Measurements from ENCODE around the gene KCNIP3. TPM values are rescaled to one million over a fixed set of nuclear protein-coding genes. Genes with fewer than 3 reads are reported as not detected.

The KCNIP3 gene
- total RNA-seq, 1 experiment from 2014 or later: 4.5 TPM

DNA sequence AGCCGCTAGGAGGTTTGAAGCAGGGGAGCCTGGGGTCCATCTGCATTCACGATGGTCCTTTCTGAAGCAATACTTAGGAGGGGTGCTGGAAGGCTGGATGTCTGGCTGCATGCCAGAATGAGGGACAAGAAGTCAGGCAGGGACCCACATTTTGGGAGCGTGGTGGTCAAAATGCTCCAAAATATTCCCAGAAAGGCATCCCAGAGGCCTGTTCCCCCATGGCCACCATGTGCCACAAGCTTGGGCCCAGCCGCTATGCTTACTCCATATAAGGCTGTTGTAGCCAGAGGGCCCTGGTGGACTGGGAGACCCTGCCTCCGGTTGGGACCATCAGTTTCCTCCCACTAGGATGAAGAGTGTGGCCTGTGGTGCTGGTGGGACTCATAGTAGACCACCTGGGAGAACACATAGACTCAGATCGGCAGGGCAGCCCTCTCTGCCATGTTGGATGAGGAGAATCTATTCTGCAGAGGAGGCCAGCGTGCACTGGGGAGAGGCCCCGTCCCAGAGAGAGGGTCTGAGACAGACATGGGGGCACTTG, 26.5 kb upstream of the KCNIP3 start:
- intact Hi-C loops (cut with micrococcal nuclease; ENCODE audit: unreplicated experiment): no loop called here
- BruUV-seq (replicated peaks): no TSS peak
- CTCF ChIA-PET: no interaction called here

DNA sequence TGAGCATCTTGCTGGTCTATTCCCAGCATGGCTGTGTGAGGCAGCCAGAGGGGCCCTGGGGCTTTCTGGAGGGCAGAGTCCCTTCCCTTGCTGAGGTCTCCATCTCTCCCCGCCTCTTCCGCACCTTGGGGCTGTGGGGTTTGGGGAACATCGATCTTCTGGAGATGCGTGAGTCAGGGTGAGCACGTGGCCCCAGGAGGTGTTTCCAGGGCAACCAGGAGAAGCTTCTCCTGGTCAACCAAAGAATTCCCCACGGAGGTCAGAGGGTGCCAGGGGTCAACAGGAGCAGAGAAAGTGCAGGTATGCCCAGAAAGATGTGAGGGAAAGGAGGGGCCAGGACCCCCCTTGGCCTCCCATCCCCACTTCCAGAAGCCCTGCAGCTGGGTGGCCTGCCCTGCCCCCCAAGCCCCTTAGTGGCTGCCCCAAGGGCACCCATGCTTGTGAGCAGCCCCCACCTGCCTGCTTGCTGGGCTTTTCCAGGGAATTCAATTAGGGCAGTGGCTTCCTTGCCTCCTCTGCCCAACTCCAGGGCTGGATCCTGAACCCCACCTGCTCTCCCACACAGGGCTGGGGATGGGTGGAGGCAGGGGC, 25.7 kb upstream of the KCNIP3 start:
- BruUV-seq (replicated peaks): no TSS peak
- intact Hi-C loops (cut with micrococcal nuclease; ENCODE audit: unreplicated experiment): no loop called here
- H3K4me3 ChIP-seq: no peak overlapping the region
- H3K27me3 ChIP-seq (ENCODE audit: insufficient read depth, low read depth): no peaks in the 10 kb centered on the region
- H3K4me2 ChIP-seq: no peak overlapping the region
- no peak overlapping the region for H2AFZ ChIP-seq
- H3F3A ChIP-seq (ENCODE audit: insufficient read depth, low read depth): no peaks in the 10 kb centered on the region; the same call in 1 of the 2 replicates
- no peaks in the 10 kb centered on the region; the same call in 1 of the 2 replicates for H3K36me3 ChIP-seq (ENCODE audit: low read depth)
- ChIA-PET POLR2A (ENCODE audit: unreplicated experiment) (no interaction called here), CTCF (no interaction called here)
- no peaks in the 10 kb centered on the region for H3K9me3 ChIP-seq (ENCODE audit: insufficient read depth, low read depth)
- no peaks in the 10 kb centered on the region for H4K20me1 ChIP-seq (ENCODE audit: insufficient read depth)
- H3K9me2 ChIP-seq (ENCODE audit: insufficient read depth): no peaks in the 10 kb centered on the region
- H3K4me1 ChIP-seq (replicated peaks; ENCODE audit: insufficient read depth): peaks cover 14% of the 10 kb centered on the region
- TF ChIP-seq, protein P1, sequence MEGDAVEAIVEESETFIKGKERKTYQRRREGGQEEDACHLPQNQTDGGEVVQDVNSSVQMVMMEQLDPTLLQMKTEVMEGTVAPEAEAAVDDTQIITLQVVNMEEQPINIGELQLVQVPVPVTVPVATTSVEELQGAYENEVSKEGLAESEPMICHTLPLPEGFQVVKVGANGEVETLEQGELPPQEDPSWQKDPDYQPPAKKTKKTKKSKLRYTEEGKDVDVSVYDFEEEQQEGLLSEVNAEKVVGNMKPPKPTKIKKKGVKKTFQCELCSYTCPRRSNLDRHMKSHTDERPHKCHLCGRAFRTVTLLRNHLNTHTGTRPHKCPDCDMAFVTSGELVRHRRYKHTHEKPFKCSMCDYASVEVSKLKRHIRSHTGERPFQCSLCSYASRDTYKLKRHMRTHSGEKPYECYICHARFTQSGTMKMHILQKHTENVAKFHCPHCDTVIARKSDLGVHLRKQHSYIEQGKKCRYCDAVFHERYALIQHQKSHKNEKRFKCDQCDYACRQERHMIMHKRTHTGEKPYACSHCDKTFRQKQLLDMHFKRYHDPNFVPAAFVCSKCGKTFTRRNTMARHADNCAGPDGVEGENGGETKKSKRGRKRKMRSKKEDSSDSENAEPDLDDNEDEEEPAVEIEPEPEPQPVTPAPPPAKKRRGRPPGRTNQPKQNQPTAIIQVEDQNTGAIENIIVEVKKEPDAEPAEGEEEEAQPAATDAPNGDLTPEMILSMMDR (conservative IDR thresholded peaks at IDR 0.05): no peak
- TF ChIP-seq EZH2 (IDR thresholded peaks at IDR 0.05; ENCODE audit: low read depth): no peak
- H3K27ac ChIP-seq: no peak overlapping the region
- no peak for DNase-seq
- peaks cover 22% of the 10 kb centered on the region for H3K79me2 ChIP-seq (ENCODE audit: low read depth)

More for the DNA sequence above, 26.5 kb upstream of the KCNIP3 start:
- Histone ChIP-seq H3K27me3 (ENCODE audit: insufficient read depth, low read depth) (no peaks in the 10 kb centered on the region), H4K20me1 (ENCODE audit: insufficient read depth) (no peaks in the 10 kb centered on the region), H3K9me2 (ENCODE audit: insufficient read depth) (no peaks in the 10 kb centered on the region), H3K4me1 (replicated peaks; ENCODE audit: insufficient read depth) (peaks cover 9% of the 10 kb centered on the region), H3K79me2 (ENCODE audit: low read depth) (peaks cover 13% of the 10 kb centered on the region), H3K4me2 (no peak overlapping the region), H2AFZ (no peak overlapping the region), H3F3A (ENCODE audit: insufficient read depth, low read depth) (no peaks in the 10 kb centered on the region), H3K36me3 (ENCODE audit: low read depth) (no peaks in the 10 kb centered on the region), H3K4me3 (no peak overlapping the region), H3K27ac (no peak overlapping the region), H3K9me3 (ENCODE audit: insufficient read depth, low read depth) (no peaks in the 10 kb centered on the region)
- POLR2A ChIA-PET (ENCODE audit: unreplicated experiment): no interaction called here
- DNase-seq: no peak
- TF ChIP-seq, protein P1 (conservative IDR thresholded peaks at IDR 0.05): no peak
- TF ChIP-seq EZH2 (IDR thresholded peaks at IDR 0.05; ENCODE audit: low read depth): no peak

DNA sequence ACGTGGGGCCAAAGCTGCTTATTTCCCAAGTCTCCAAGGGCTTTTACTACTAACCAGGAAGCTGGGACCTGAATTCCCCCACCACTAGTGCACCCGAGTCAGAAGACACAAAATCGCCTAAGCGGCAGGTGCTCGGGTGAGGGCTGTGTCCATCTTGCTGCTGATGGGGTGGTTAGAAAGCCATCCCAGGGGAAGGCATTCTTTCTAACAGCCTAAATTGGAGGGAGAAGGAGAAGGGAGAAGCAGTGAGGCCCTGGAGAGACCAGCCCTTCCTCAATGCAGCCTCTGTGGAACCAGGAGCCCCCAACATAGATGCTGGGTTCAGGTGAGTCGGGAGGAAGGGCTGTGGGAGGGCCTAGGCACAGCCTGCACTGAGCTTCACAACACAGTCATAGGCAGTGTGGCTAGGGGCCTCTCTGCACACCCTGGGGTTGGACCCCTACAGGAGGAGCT, 24.8 kb upstream of the KCNIP3 start:
- CTCF ChIA-PET: no interaction called here
- H3K9me2 ChIP-seq (ENCODE audit: insufficient read depth): no peaks in the 10 kb centered on the region
- POLR2A ChIA-PET (ENCODE audit: unreplicated experiment): no interaction called here
- H3K4me3 ChIP-seq: no peak overlapping the region
- no peaks in the 10 kb centered on the region for H3K27me3 ChIP-seq (ENCODE audit: insufficient read depth, low read depth)
- H3K27ac ChIP-seq: no peak overlapping the region
- no peaks in the 10 kb centered on the region; the same call in 1 of the 2 replicates for H3K36me3 ChIP-seq (ENCODE audit: low read depth)
- H3K4me2 ChIP-seq: no peak overlapping the region
- no TSS peak for BruUV-seq (replicated peaks)
- TF ChIP-seq, protein P1 (conservative IDR thresholded peaks at IDR 0.05): no peak
- TF ChIP-seq EZH2 (IDR thresholded peaks at IDR 0.05; ENCODE audit: low read depth): no peak
- no peak for DNase-seq
- intact Hi-C loops (cut with micrococcal nuclease; ENCODE audit: unreplicated experiment): no loop called here
- H4K20me1 ChIP-seq (ENCODE audit: insufficient read depth): no peaks in the 10 kb centered on the region
- peaks cover 23% of the 10 kb centered on the region for H3K4me1 ChIP-seq (replicated peaks; ENCODE audit: insufficient read depth)
- H3K79me2 ChIP-seq (ENCODE audit: low read depth): peaks cover 30% of the 10 kb centered on the region
- H2AFZ ChIP-seq: no peak overlapping the region
- no peaks in the 10 kb centered on the region for H3K9me3 ChIP-seq (ENCODE audit: insufficient read depth, low read depth)
- peaks cover 6% of the 10 kb centered on the region; the same call in 1 of the 2 replicates for H3F3A ChIP-seq (ENCODE audit: insufficient read depth, low read depth)
